ENCODE data around the gene EDC3.

EDC3 gene

DNA sequence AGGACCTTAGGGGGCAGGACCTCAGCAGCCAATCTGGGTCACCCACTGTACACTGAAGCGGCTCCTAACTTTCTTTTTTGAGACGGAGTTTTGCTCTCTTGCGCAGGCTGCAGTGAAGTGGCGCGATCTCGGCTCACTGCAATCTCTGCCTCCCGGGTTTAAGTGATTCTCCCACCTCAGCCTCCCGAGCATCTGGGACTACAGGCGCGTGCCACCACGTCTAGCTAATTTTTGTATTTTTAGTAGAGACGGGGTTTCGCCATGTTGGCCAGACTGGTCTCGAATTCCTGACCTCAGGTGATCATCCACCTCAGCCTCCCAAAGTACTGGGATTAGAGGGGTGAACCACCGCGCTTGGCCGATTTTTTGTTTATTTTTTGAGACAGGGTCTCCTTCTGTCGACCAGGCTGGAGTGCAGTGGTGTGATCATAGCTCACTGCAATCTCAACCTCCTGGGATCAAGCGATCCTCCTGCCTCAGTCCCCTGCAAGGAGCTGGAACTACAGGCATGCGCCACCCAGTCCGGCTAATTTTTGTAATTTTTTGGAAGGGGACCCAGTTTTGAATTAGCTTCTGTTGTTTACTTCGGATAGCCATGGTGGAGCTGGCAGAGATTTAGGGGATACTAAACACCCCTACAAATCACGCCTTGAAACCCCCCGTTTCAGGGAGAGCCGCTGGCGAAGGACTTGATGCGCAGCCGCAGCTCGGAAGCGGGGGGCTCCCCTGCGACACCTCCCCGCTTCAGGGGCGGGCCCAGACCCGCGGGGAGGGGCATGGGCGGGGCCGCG is 81.7 kb downstream of the EDC3 start:
- FAIRE-seq (no peak), DNase-seq (ENCODE audit: insufficient read length, low spot score) (no peak)
- TF ChIP-seq, protein P1, sequence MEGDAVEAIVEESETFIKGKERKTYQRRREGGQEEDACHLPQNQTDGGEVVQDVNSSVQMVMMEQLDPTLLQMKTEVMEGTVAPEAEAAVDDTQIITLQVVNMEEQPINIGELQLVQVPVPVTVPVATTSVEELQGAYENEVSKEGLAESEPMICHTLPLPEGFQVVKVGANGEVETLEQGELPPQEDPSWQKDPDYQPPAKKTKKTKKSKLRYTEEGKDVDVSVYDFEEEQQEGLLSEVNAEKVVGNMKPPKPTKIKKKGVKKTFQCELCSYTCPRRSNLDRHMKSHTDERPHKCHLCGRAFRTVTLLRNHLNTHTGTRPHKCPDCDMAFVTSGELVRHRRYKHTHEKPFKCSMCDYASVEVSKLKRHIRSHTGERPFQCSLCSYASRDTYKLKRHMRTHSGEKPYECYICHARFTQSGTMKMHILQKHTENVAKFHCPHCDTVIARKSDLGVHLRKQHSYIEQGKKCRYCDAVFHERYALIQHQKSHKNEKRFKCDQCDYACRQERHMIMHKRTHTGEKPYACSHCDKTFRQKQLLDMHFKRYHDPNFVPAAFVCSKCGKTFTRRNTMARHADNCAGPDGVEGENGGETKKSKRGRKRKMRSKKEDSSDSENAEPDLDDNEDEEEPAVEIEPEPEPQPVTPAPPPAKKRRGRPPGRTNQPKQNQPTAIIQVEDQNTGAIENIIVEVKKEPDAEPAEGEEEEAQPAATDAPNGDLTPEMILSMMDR (IDR thresholded peaks at IDR 0.05; ENCODE audit: insufficient read depth, missing control alignments), result no peak

DNA sequence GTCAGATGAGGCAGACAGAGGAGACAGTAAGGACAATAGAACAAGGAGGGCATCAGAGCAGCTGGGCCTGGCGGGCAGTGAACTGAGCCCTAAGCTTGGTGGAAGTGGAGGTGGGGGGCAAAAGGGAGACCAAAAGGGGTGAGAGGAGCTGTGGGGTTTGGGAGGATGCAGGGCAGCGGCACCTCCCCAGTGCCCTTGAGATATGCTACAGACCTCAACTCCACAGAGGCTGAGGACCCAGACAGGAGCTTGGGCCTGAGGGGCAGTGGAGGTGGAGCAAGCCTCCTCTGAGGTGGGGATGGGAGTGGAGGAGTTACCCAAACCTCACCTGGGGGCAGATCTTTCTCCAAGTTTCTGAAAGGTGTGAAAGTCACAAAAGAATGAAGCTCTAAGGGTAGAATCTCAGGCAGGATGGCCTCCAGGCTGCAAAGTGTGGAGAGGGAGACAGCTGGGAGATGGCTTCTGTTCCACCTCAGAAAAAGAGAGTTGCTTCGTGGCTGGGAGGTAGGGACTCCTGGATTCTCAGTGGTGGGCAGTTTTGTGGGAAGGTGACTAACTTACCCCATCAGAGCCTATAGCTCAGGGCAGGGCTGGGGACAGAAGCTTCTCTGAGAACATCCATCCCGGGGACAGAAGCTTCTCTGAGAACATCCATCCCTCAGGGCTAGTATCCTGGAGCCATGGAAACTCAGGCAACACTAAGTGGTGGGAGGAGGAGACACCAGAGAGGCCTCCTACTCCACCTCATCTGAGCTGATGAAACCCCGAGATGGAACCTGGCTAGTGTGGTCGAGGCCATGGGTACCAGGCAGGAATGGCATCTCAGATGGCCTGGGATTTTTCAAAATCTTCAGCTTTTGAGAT is 82.5 kb downstream of the EDC3 start:
- DNase-seq (ENCODE audit: insufficient read length, low spot score) (no peak), FAIRE-seq (no peak)
- TF ChIP-seq, protein P1 (IDR thresholded peaks at IDR 0.05; ENCODE audit: insufficient read depth, missing control alignments), result no peak

DNA sequence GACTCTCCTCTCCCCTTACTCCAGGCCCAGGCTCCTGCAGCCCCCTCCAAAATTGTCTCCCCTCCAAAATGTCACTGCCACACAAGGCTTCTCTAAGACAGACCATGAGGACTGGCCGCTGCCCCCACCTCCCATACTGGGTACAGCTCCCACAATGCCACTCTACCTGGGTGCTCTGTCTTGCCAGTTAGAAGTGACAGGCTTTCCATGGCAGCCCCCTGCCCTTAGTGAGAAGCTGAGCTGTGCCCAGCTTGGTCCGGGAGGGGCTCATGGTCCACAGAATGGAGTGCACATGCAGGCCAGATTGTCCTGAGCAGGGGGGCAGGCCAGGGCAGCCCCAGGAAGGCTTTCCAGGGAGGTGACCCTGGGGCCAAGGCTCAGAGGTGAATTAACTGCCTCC is 83.1 kb downstream of the EDC3 start:
- FAIRE-seq, result no peak
- DNase-seq (ENCODE audit: insufficient read length, low spot score), result no peak
- TF ChIP-seq, protein P1 (IDR thresholded peaks at IDR 0.05; ENCODE audit: insufficient read depth, missing control alignments), result no peak

DNA sequence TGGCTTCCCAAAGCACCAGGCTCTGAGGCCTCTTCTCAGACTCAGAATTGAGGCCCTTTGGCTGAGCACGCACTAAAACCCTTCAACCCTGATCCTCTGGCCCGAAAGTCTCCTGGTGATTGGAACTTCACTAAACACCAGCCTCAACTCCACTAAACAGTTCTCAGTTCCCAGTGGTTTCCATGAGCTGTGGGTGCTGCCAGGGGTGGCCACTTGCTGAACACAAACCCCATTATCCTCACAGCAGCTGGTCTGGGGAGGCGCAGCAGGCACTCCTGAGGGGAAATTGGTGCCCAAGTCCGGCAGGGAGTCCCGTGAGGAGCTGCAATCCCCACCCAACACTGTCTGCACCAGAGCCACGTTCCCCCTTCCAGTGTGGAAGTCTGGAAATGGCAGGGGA is 84.0 kb downstream of the EDC3 start:
- DNase-seq (ENCODE audit: insufficient read length, low spot score), result no peak
- FAIRE-seq, result no peak

DNA sequence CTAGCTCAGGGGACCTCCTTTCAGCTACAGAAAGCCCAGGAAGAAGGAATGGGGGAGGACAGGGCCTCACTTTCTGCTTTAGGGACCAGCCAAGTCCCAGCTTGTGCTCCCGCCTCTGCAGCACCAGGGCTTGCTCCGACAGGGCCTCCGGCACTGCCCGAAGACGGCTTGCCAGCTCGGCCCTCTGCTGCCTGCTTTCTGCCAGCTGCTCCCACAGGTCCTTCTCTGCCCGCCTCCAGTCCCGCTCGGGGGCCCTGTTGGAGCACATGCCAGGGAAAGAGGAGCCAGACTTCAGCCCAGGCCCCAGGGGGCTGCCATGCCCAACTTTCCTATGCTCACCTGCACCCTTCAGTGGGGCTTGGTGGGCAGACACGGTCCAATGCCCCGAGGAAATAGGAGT is 84.5 kb downstream of the EDC3 start:
- no peak for DNase-seq (ENCODE audit: insufficient read length, low spot score)
- TF ChIP-seq, protein P1 (IDR thresholded peaks at IDR 0.05; ENCODE audit: insufficient read depth, missing control alignments), result no peak
- FAIRE-seq, result no peak

More for the DNA sequence above, 84.0 kb downstream of the EDC3 start:
- TF ChIP-seq, protein P1 (IDR thresholded peaks at IDR 0.05; ENCODE audit: insufficient read depth, missing control alignments), result no peak

DNA sequence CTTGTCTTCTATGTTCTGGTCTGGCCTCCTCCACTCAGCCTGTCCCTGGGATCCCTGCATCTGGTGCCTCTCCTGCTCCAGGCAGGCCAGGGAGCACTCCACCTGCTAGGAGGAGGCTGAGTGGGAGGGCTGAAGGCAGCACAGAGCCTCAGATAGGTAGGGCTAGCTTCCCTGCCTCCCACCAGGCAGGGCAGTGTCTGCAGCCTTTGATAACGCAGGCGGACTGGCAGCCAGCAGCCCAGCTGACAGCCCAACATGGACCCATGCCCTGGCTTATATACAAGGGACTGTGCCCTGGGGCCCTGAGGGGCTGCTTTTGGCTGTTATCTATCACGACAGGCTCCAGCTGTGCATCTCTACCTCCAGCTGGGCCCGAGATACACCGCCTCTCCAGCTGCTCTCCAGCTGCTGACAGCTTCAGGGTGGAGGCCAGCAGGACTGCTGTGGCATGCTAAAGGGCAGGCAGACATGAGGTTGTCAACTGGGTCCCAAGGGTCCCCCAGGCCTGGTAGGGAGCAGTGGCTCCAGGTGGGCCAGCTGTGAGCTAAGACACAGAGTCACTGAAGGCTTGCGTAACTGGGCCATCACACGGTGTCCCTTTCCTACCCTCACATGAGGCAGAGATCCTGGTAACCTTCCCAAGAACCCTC is 85.4 kb downstream of the EDC3 start:
- TF ChIP-seq, protein P1 (IDR thresholded peaks at IDR 0.05; ENCODE audit: insufficient read depth, missing control alignments), result no peak
- FAIRE-seq, result no peak
- DNase-seq (ENCODE audit: insufficient read length, low spot score), result no peak

Data from D721Med (cell line).